H1 (cell line): ENCODE data around the gene LBR. TPM values are rescaled to one million over a fixed set of nuclear protein-coding genes. Genes with fewer than 3 reads are reported as not detected.

Source experiments
- CTCF ChIA-PET: fragments of 300-600 bp; sonication (Branson Sonifier 250); formaldehyde crosslinking; loops from one replicate; lab custom pipeline; 2021; ENCODE audit not compliant: partially characterized antibody; lab: Charles Lee
- POLR2A ChIA-PET: fragments of 300-600 bp; sonication (Branson Sonifier 250); formaldehyde crosslinking; loops from one replicate; lab custom pipeline; 2021; ENCODE audit warnings: inconsistent platforms; ENCODE audit not compliant: partially characterized antibody; lab: Charles Lee
- DNase-seq, 2 experiments: peaks; one replicate each; pipeline versions ENCODE4 v3.0.0 to v3.0.0-alpha.2; 2010 to 2022; ENCODE audit warnings: low spot score in 2 of 2, low read depth in 1 of 2, mixed read lengths in 1 of 2
- FAIRE-seq: peaks from 2 replicates; lab custom pipeline; 2011; peaks lifted over from hg19 to GRCh38; lab: Jason Lieb, UNC
- H2AFZ ChIP-seq: 2 replicates; pipeline ENCODE4 v1.8.1; 2012; ENCODE audit warnings: low read length, inconsistent platforms
- H2AK5ac ChIP-seq: 2 replicates; pipeline ENCODE4 v1.6.1; 2013; ENCODE audit warnings: low read depth, low read length
- H2BK120ac ChIP-seq: replicated peaks from 2 replicates; pipeline ENCODE3; 2013; ENCODE audit warnings: low read depth, low read length, inconsistent platforms
- H2BK12ac ChIP-seq: 2 replicates; pipeline ENCODE4 v1.6.1; 2013; ENCODE audit warnings: low read depth, low read length
- H2BK15ac ChIP-seq: 2 replicates; pipeline ENCODE4 v1.6.1; 2013; ENCODE audit warnings: low read length
- H2BK20ac ChIP-seq: 2 replicates; pipeline ENCODE4 v1.6.1; 2013; ENCODE audit warnings: low read length
- H2BK5ac ChIP-seq: 2 replicates; pipeline ENCODE4 v1.6.1; 2013; ENCODE audit warnings: low read depth, low read length
- H3K14ac ChIP-seq: 2 replicates; pipeline ENCODE4 v1.6.1; 2013; ENCODE audit warnings: inconsistent platforms; ENCODE audit not compliant: insufficient read length
- H3K18ac ChIP-seq: 2 replicates; pipeline ENCODE4 v1.6.1; 2013; ENCODE audit warnings: low read length; ENCODE audit errors: extremely low read depth
- H3K23ac ChIP-seq: 2 replicates; pipeline ENCODE4 v1.6.1; 2013; ENCODE audit warnings: inconsistent platforms; ENCODE audit not compliant: insufficient read length
- H3K23me2 ChIP-seq: 2 replicates; pipeline ENCODE4 v1.6.1; 2013; ENCODE audit warnings: low read depth, low read length
- H3K27ac ChIP-seq: 2 replicates; pipeline ENCODE4 v1.6.1; 2011; ENCODE audit warnings: low read depth, low read length, inconsistent platforms
- H3K27me3 ChIP-seq, 4 experiments: replicated peaks in 1 of 4; 1 replicate in 1 of 4; 2 replicates in 3 of 4; pipeline versions ENCODE4 v1.6.1 to v1.8.1; 2011 to 2013; ENCODE audit warnings: low read length in 3 of 4, mild to moderate bottlenecking in 3 of 4, inconsistent platforms in 2 of 4, mixed read lengths in 2 of 4, moderate library complexity in 1 of 4; ENCODE audit not compliant: control insufficient read depth in 3 of 4, insufficient read depth in 3 of 4; ENCODE audit errors: extremely low read depth in 1 of 4
- H3K36me3 ChIP-seq, 4 experiments: 2 replicates each; pipeline versions ENCODE4 v1.6.1 to v1.8.1; 2011 to 2013; ENCODE audit warnings: mild to moderate bottlenecking in 4 of 4, low read length in 3 of 4, moderate library complexity in 2 of 4, control low read depth in 1 of 4, inconsistent platforms in 1 of 4; ENCODE audit not compliant: insufficient read depth in 4 of 4, control insufficient read depth in 2 of 4
- H3K4ac ChIP-seq: replicated peaks from 2 replicates; pipeline ENCODE3; 2013; ENCODE audit warnings: low read length, low read depth, mixed read lengths, inconsistent platforms; ENCODE audit not compliant: insufficient read length
- H3K4me1 ChIP-seq, 4 experiments: replicated peaks in 1 of 4; 1 replicate in 1 of 4; 2 replicates in 3 of 4; pipeline versions ENCODE4 v1.6.1 to v1.8.1; 2011 to 2013; ENCODE audit warnings: low read length in 3 of 4, inconsistent platforms in 2 of 4, mixed read lengths in 1 of 4; ENCODE audit not compliant: insufficient read depth in 4 of 4, control insufficient read depth in 3 of 4
- H3K4me2 ChIP-seq, 2 experiments: 2 replicates each; pipeline versions ENCODE4 v1.6.1 to v1.8.1; 2011 to 2013; ENCODE audit warnings: low read depth in 2 of 2, low read length in 2 of 2, control low read depth in 1 of 2, inconsistent platforms in 1 of 2, mild to moderate bottlenecking in 1 of 2; ENCODE audit not compliant: insufficient read depth in 1 of 2
- H3K4me3 ChIP-seq, 4 experiments: fragments of 200-600, 300-600 bp in 1 of 4; sonication (generic), shearing (Covaris generic), sonication (Bioruptor Twin) in 1 of 4; 2 replicates each; pipeline versions ENCODE4 v1.5.1 to v1.8.1; 2011 to 2016; ENCODE audit warnings: low read length in 4 of 4, low read depth in 3 of 4, control low read depth in 2 of 4, inconsistent platforms in 2 of 4, mild to moderate bottlenecking in 2 of 4, mixed read lengths in 1 of 4, moderate library complexity in 1 of 4; ENCODE audit not compliant: insufficient read depth in 2 of 4; ENCODE audit errors: extremely low read depth in 1 of 4
- H3K56ac ChIP-seq: replicated peaks from 2 replicates; pipeline ENCODE3; 2013; ENCODE audit warnings: low read depth, mild to moderate bottlenecking, mixed read lengths, low read length, inconsistent platforms; ENCODE audit not compliant: insufficient read length
- H3K79me1 ChIP-seq: 2 replicates; pipeline ENCODE4 v1.6.1; 2013; ENCODE audit warnings: low read depth, low read length, control low read depth
- H3K79me2 ChIP-seq, 2 experiments: 2 replicates each; pipeline versions ENCODE4 v1.6.1 to v1.8.1; 2012 to 2013; ENCODE audit warnings: low read length in 2 of 2, mild to moderate bottlenecking in 2 of 2, inconsistent platforms in 1 of 2; ENCODE audit not compliant: insufficient read depth in 2 of 2, control insufficient read depth in 1 of 2
- H3K9ac ChIP-seq, 4 experiments: replicated peaks in 1 of 4; 1 replicate in 1 of 4; 2 replicates in 3 of 4; pipeline versions ENCODE4 v1.6.1 to v1.8.1; 2011 to 2013; ENCODE audit warnings: low read depth in 3 of 4, low read length in 3 of 4, control low read depth in 2 of 4, mild to moderate bottlenecking in 2 of 4, moderate library complexity in 2 of 4, inconsistent platforms in 1 of 4; ENCODE audit errors: extremely low read depth in 1 of 4
- H3K9me3 ChIP-seq, 2 experiments: 2 replicates each; pipeline versions ENCODE4 v1.6.1 to v1.8.1; 2012 to 2013; ENCODE audit warnings: mild to moderate bottlenecking in 2 of 2, moderate library complexity in 2 of 2, control low read depth in 1 of 2, inconsistent platforms in 1 of 2, low read depth in 1 of 2, low read length in 1 of 2, mixed read lengths in 1 of 2; ENCODE audit not compliant: insufficient read depth in 2 of 2
- H4K20me1 ChIP-seq, 2 experiments: replicated peaks in 1 of 2; 2 replicates each; pipeline versions ENCODE3 to v1.8.1; 2011 to 2013; ENCODE audit warnings: inconsistent platforms in 2 of 2, low read length in 2 of 2, mild to moderate bottlenecking in 1 of 2; ENCODE audit not compliant: insufficient read depth in 2 of 2, control insufficient read depth in 1 of 2
- H4K5ac ChIP-seq: 2 replicates; pipeline ENCODE4 v1.6.1; 2013; ENCODE audit warnings: low read length, low read depth, mixed read lengths, inconsistent platforms; ENCODE audit not compliant: insufficient read length
- H4K8ac ChIP-seq: 2 replicates; pipeline ENCODE4 v1.8.0; 2013; ENCODE audit warnings: mild to moderate bottlenecking, moderate library complexity, low read length, inconsistent platforms; ENCODE audit not compliant: insufficient read depth; ENCODE audit errors: extremely low read depth
- H4K91ac ChIP-seq: replicated peaks from 2 replicates; pipeline ENCODE3; 2013; ENCODE audit warnings: low read length, mixed read lengths, inconsistent platforms; ENCODE audit not compliant: insufficient read length
- CREB1 ChIP-seq: IDR thresholded peaks from 2 replicates; pipeline ENCODE4 v1.6.1; 2012; ENCODE audit warnings: inconsistent platforms
- GTF2F1 ChIP-seq: IDR thresholded peaks from 2 replicates; pipeline ENCODE4 v1.6.1; 2012; ENCODE audit warnings: low read depth, low read length, improper control_type of control experiment, borderline replicate concordance
- HDAC6 ChIP-seq: IDR thresholded peaks from one replicate; pipeline ENCODE4 v1.7.1; 2012; ENCODE audit warnings: low read depth, mild to moderate bottlenecking, inconsistent platforms, low read length, moderate library complexity
- RXRA ChIP-seq: IDR thresholded peaks from 2 replicates; pipeline ENCODE4 v1.6.1; 2011; ENCODE audit warnings: low read depth, mild to moderate bottlenecking, low read length, moderate library complexity; ENCODE audit not compliant: insufficient read depth
- TAF1 ChIP-seq: IDR thresholded peaks from 2 replicates; pipeline ENCODE4 v1.6.1; 2011; ENCODE audit warnings: mild to moderate bottlenecking, low read depth, low read length
- TBP ChIP-seq: IDR thresholded peaks from 2 replicates; pipeline ENCODE4 v1.6.1; 2011; ENCODE audit warnings: low read depth, low read length, improper control_type of control experiment
- TCF12 ChIP-seq: IDR thresholded peaks from 2 replicates; pipeline ENCODE4 v1.6.1; 2011; ENCODE audit warnings: low read depth, mild to moderate bottlenecking, low read length
- WGBS, 2 experiments: shearing (Covaris generic) in 1 of 2; methylation state at CpG; one replicate each; pipeline versions ENCODE4 v1.1.6 to v1.1.7; 2013 to 2015; ENCODE audit warnings: low lambda C conversion rate in 2 of 2, mixed read lengths in 2 of 2, inconsistent platforms in 1 of 2, low coverage in 1 of 2, missing lambda C conversion rate in 1 of 2; ENCODE audit not compliant: insufficient replicate concordance in 2 of 2, insufficient coverage in 1 of 2, insufficient read length in 1 of 2; ENCODE audit errors: extremely low coverage in 1 of 2, missing lambda C conversion rate in 1 of 2; 5-methylcytosine and 5-hydroxymethylcytosine counted together
- polyA plus RNA-seq, 7 experiments: library from polyadenylated mRNA; depleted of rRNA in 3 of 7; stranded (reverse) in 5 of 7; unstranded in 2 of 7; fragments of >200 nt in 5 of 7; fragments of 200-250 nt in 2 of 7; gene quantifications; 1 replicate in 5 of 7; 2 replicates in 1 of 7; 4 replicates in 1 of 7; pipeline versions ENCODE4 v1.2.1 to v1.2.3, GENCODE V29; 2011 to 2013; ENCODE audit warnings: missing spikeins in 2 of 7, mixed read lengths in 2 of 7
- total RNA-seq: library from RNA; stranded (reverse); fragmentation: NEBNext Ultra II Directional; extraction: Animal tissue kit (Norgen Biotek cat#: 25700); gene quantifications from 2 replicates; pipeline ENCODE4 v1.2.1, GENCODE V29; 2021
- TF ChIP-seq, protein P1 (sequence below): IDR thresholded peaks from 2 replicates; pipeline ENCODE4 v1.6.1; 2012; ENCODE audit warnings: inconsistent platforms

LBR gene
- total and polyA plus RNA-seq, 2 of the 8 experiments (the other 6 are each of a cell fraction or from before 2014, with no cell fraction given) = 32.1 to 89.8 TPM

DNA sequence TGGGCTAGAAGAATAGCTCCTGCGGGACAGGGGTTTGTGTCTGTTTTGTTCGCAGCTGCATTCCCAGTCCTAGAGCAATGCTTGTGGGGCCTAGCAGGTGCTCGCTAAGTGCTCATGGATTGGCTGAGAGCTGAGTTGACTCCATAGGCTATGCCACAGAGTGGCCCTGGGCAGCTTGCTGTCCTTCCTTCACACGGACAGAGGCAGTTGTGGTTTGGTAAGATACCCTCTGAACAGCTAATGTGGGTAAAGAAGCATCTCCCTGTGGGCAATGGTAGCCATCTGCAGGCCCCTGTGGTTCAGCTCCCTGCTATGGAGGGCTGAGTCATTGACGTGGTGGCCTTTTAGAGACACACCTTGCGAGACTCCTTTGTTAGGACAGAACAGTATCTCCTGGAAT is 23.5 kb upstream of the LBR start:
- Histone ChIP-seq H3K18ac (no peak overlapping the region), H4K20me1 (no peaks in the 10 kb centered on the region), H3K4me1 (peaks cover 0 to 10% (median 5%) of the 10 kb centered on the region in 4 experiments; a peak in 4 of 7 replicates), H3K27ac (no peak overlapping the region), H3K23ac (no peak overlapping the region), H2BK12ac (no peak overlapping the region), H2BK15ac (no peak overlapping the region), H2BK20ac (no peak overlapping the region), H4K5ac (no peak overlapping the region), H2AK5ac (no peak overlapping the region), H3K79me1 (no peaks in the 10 kb centered on the region), H2BK5ac (no peak overlapping the region), H3K4ac (no peak overlapping the region), H2AFZ (no peak overlapping the region), H3K9me3 (no peaks in the 10 kb centered on the region), H3K27me3 (no peaks in the 10 kb centered on the region; a peak in 1 of 7 replicates), H3K4me2 (no peak overlapping the region), H3K9ac (no peak overlapping the region), H3K56ac (no peak overlapping the region), H3K23me2 (no peaks in the 10 kb centered on the region), H3K4me3 (no peak overlapping the region), H4K91ac (no peak overlapping the region), H2BK120ac (no peak overlapping the region), H4K8ac (no peak overlapping the region), H3K79me2 (no peaks in the 10 kb centered on the region), H3K14ac (no peak overlapping the region), H3K36me3 (no peaks in the 10 kb centered on the region)
- FAIRE-seq = no peak
- TF ChIP-seq TBP = no peak
- no peak for TF ChIP-seq TCF12
- TF ChIP-seq CREB1 = no peak
- TF ChIP-seq, protein P1, sequence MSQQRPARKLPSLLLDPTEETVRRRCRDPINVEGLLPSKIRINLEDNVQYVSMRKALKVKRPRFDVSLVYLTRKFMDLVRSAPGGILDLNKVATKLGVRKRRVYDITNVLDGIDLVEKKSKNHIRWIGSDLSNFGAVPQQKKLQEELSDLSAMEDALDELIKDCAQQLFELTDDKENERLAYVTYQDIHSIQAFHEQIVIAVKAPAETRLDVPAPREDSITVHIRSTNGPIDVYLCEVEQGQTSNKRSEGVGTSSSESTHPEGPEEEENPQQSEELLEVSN = no peak
- no peak for TF ChIP-seq TAF1
- no peak for TF ChIP-seq GTF2F1
- TF ChIP-seq RXRA = no peak
- no peak for TF ChIP-seq HDAC6
- 88% methylated on average over 6 of the region's 6 CpGs; no CpG with 5 or more reads in 1 of the 2 experiments for WGBS, 2 experiments
- ChIA-PET POLR2A (no interaction called here), CTCF (interaction anchor here (0.6 to 2.0 kb wide), 8 partner anchors 8 to 511 kb away, joined by 3 to 7 read pairs (median 3); no protein-coding TSS in a partner anchor)
- no peak for DNase-seq
